ENCODE data around the gene PRICKLE3. TPM values are rescaled to one million over a fixed set of nuclear protein-coding genes. Genes with fewer than 3 reads are reported as not detected.
"Not testable (repeated sequence)": the region's sequence is repeated elsewhere in the genome, so short reads cannot be mapped to it uniquely, and the experiment has no call there.

The PRICKLE3 gene
- total RNA-seq, 1 donor from 2014 or later: 8.7 TPM

DNA sequence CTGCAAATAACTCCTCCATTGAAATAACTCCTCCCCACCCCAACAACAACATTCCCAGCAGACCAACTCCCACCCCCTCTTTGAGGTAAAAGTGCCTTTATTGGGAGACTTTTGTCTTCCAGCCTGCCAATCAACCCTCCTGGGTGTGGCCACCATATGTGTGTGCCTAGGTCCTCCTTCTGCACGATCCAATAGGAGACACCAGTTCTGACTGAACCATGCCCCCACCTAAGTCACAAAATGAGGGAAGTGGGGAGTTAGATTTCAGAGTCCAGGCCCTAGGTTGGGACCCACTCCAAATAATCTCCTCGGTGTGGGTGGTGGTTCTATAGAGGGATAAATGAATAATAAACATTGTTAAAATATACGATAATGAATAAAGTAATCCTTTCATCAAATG lies 11.4 kb downstream of the PRICKLE3 start:
- Mint-ChIP-seq H3K4me3 (no peak overlapping the region), H3K9me3 (no peaks in the 10 kb centered on the region), H3K4me1 (ENCODE audit: unreplicated experiment) (no peaks in the 10 kb centered on the region), H3K36me3 (no peaks in the 10 kb centered on the region), H3K27ac (peak overlapping the region; percentile 27), H3K27me3 (peaks cover 17% of the 10 kb centered on the region)
- no peak for DNase-seq (ENCODE audit: extremely low spot score, unreplicated experiment)
- TF ChIP-seq, protein P1, sequence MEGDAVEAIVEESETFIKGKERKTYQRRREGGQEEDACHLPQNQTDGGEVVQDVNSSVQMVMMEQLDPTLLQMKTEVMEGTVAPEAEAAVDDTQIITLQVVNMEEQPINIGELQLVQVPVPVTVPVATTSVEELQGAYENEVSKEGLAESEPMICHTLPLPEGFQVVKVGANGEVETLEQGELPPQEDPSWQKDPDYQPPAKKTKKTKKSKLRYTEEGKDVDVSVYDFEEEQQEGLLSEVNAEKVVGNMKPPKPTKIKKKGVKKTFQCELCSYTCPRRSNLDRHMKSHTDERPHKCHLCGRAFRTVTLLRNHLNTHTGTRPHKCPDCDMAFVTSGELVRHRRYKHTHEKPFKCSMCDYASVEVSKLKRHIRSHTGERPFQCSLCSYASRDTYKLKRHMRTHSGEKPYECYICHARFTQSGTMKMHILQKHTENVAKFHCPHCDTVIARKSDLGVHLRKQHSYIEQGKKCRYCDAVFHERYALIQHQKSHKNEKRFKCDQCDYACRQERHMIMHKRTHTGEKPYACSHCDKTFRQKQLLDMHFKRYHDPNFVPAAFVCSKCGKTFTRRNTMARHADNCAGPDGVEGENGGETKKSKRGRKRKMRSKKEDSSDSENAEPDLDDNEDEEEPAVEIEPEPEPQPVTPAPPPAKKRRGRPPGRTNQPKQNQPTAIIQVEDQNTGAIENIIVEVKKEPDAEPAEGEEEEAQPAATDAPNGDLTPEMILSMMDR (conservative IDR thresholded peaks at IDR 0.05): no peak

DNA sequence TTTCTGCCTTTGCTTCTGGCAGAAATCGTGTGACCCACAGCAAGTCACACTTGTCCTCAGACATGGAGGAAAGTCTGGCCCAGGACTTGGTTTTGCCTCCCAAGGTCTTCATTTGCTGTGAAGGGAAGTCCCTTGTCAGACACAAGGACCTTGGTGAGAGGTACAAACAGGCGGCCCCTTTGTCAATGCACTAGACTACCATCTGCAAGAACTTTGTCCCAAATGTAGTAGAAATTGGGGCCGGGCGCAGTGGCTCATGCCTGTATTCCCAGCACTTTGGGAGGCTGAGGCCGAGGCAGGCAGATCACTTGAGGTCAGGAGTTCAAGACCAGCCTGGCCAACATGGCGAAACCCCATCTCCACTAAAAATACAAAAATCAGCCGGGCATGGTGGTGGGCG lies 12.6 kb downstream of the PRICKLE3 start:
- DNase-seq (ENCODE audit: extremely low spot score, unreplicated experiment); H3K4me1 Mint-ChIP-seq (ENCODE audit: unreplicated experiment); H3K36me3 Mint-ChIP-seq; H3K9me3 Mint-ChIP-seq; H3K27ac Mint-ChIP-seq: not testable (repeated sequence)
- Mint-ChIP-seq H3K4me3 (peak overlapping the region; percentile 78), H3K27me3 (peaks cover 17% of the 10 kb centered on the region)

DNA sequence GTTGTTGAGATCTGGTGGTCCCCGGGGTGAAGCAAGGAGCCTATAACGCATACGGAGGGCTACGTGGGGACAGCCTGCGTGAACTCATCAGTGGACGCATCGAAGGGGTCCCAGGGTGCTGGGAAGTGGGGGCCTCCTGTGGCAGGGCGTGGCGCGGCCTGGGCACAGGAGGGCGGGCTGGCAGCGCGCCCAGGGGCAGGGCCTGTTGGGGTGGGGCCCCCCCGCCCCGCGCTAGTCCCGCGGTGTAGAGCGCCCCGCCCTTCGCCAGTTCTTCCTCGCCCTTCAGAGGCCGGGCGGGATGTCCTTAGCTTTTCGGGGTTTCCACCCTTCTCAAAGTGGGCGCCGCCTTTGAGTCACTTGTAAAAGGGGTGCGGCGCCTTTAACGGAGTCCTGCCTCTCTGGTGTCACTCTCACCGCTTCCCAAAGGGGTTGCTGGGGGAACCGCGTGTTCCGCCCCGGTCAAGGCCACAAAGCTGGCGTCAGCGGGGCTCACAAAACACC lies 13.8 kb downstream of the PRICKLE3 start:
- Mint-ChIP-seq H3K9me3 (no peaks in the 10 kb centered on the region), H3K27me3 (peaks cover 17% of the 10 kb centered on the region), H3K36me3 (no peaks in the 10 kb centered on the region), H3K4me1 (ENCODE audit: unreplicated experiment) (no peaks in the 10 kb centered on the region), H3K4me3 (peak overlapping the region; percentile 83), H3K27ac (no peak overlapping the region)
- DNase-seq (ENCODE audit: extremely low spot score, unreplicated experiment): no peak
- TF ChIP-seq, protein P1 (conservative IDR thresholded peaks at IDR 0.05): no peak

DNA sequence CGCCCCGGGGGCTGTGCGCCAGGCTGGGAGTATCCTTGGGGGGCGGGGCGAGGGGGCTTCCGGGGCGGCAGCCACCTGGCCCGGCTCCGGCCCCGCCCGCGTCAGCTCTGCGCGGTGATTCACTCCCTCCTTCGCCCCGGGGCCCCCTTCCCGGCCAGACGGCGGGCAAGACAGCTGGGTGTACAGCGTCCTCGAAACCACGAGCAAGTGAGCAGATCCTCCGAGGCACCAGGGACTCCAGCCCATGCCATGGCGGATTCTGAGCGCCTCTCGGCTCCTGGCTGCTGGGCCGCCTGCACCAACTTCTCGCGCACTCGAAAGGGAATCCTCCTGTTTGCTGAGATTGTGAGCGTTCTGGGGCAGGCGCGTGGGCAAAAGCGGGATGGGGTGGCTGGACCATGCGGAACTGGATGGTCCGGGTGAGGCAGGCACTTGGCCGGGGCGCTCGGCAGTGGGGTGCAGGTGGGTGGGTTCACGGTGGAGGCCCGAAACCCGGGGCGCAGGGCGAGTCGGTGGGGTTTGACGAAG lies 14.4 kb downstream of the PRICKLE3 start, which contains the start of gene PLP2:
PLP2 (plus strand) TSS at position 147 of the 528 bp plus-strand sequence; CDS start at position 250, 103 bp downstream.
- TF ChIP-seq, protein P1 (conservative IDR thresholded peaks at IDR 0.05): no peak
- Mint-ChIP-seq H3K27ac (no peak within 1 kb of the TSS), H3K4me1 (ENCODE audit: unreplicated experiment) (no peaks in the 10 kb centered on the region)

DNA sequence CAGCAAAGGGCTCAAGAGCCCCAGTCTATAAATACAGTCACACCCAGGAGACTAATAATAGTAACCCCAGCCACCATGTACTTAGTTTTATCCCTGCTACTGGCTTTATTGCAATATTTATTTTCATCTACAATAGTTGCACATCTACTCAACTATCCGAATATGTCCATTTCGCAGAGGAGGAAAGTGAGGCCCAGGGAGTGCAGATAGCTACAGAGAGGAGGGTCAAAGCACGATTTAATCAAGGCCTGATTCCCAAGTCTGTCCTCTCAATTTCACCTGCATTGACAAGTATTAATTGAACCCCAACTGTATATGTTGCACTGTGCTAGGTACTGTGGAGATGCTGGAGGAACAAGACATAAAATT lies 18.4 kb downstream of the PRICKLE3 start:
- H3K27ac Mint-ChIP-seq: no peak overlapping the region
- no peak for DNase-seq (ENCODE audit: extremely low spot score, unreplicated experiment)
- TF ChIP-seq, protein P1 (conservative IDR thresholded peaks at IDR 0.05): no peak
- no peaks in the 10 kb centered on the region for H3K4me1 Mint-ChIP-seq (ENCODE audit: unreplicated experiment)
- H3K4me3 Mint-ChIP-seq: no peak overlapping the region
- peaks cover 5% of the 10 kb centered on the region for H3K9me3 Mint-ChIP-seq
- no peaks in the 10 kb centered on the region for H3K36me3 Mint-ChIP-seq
- H3K27me3 Mint-ChIP-seq: peaks cover 10% of the 10 kb centered on the region

More for the DNA sequence above, 14.4 kb downstream of the PRICKLE3 start, which contains the start of gene PLP2:
- Mint-ChIP-seq H3K27me3 (peaks cover 17% of the 10 kb centered on the region), H3K4me3 (peak within 1 kb of the TSS; percentile 83), H3K36me3 (no peaks in the 10 kb centered on the region), H3K9me3 (no peaks in the 10 kb centered on the region)
- DNase-seq (ENCODE audit: extremely low spot score, unreplicated experiment): no peak

DNA sequence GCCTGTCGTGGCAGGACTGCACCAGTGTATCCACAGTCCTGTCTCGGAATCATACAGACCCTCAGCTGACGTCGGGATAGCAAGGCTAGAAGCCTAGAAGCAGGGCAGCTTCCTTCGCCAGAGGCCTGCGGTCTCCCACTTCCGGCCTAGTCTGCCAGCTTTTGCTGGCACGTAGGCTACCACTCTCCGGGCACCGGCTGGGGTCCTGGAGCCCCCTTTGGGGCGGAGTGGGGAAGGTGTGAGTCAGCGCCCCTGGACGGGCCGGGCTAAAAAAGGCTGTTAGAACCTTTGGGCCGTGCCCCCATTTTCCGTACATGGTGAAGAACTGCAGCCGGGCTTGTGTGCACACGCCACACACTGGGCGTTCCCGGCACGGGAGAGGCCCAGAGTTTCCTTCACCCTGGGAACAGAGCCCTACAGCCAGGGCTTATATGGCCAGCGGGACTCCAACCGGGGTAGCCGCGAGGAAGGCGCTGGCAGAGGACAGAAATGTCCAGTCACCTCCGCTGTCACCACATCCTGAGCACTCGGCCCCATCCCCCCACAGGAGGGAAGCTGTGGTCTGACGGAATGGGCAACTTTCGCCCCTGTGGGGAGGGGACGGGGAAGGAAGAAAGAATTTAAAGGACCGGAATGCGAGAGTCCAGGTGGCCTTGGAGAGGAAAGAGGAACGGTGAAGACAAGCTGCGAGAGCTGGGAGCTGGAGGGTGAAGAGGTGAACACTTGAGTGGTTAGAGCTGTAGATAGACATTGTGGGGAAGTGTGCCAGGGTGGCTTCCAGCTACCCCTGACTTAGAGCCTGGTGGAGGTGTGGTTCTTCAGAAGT lies 19.0 kb downstream of the PRICKLE3 start:
- DNase-seq (ENCODE audit: extremely low spot score, unreplicated experiment): no peak
- Mint-ChIP-seq H3K27ac (peak overlapping the region; percentile 61), H3K4me1 (ENCODE audit: unreplicated experiment) (no peaks in the 10 kb centered on the region), H3K4me3 (peak overlapping the region; percentile 83), H3K9me3 (peaks cover 5% of the 10 kb centered on the region), H3K36me3 (no peaks in the 10 kb centered on the region), H3K27me3 (peaks cover 8% of the 10 kb centered on the region)
- TF ChIP-seq, protein P1 (conservative IDR thresholded peaks at IDR 0.05): no peak

All from type B pancreatic cell (in vitro differentiated cells).